Heart left ventricle (tissue), 13 donors: ENCODE results near the gene LRRC10B.

ENCODE experiments used
- POLR2A ChIP-seq, 2 donors: fragments of 450-650 bp; IDR thresholded peaks; one replicate each; pipeline ENCODE4 v1.6.1; 2017; ENCODE audit warnings: antibody characterized with exemption in 2 of 2, mild to moderate bottlenecking in 2 of 2, moderate library complexity in 2 of 2
- TF ChIP-seq, protein P1 (sequence below), 12 donors: fragments of 200-600 bp; sonication (generic) in 4 of 12; IDR thresholded peaks; one replicate each; pipeline versions ENCODE4 v1.5.0 to v1.8.0; 2018 to 2022; ENCODE audit warnings: antibody characterized with exemption in 12 of 12, mild to moderate bottlenecking in 5 of 12
- donor health status: ischemic (EF 13 %, LVEDD 7.1; RV severe dilation, severe dysfunction).
- donor health status: DM: no; HTN: yes; CAD: no.
- donor health status: DM: no; HTN: no; CAD: no.
- donor health status: ischemic (EF 25% LVEDD 6.9; RV normal size, moderate dysfunction).
- donor health status: ischemic (EF 25% LVEDD 5.7; RV mildly dilated, moderate dysfunction).
- donor health status: ischemic (EF 35%, LVEDD 5.7; RV mildly dilated, moderate dysfunction).
- donor health status: nonischemic (EF 11% LVEDD 7.7; RV severe dilation, severe dysfunction).
- donor health status: DM: yes; HTN: yes; CAD: no.
- donor health status: PGD.
- donor health status: ischemic (EF 29% LVEDD 5.4; RV normal size, mild dysfunction).
- donor health status: nonischemic (EF 23%, LVEDD 6.1; RV moderate dilation, normal function).

DNA sequence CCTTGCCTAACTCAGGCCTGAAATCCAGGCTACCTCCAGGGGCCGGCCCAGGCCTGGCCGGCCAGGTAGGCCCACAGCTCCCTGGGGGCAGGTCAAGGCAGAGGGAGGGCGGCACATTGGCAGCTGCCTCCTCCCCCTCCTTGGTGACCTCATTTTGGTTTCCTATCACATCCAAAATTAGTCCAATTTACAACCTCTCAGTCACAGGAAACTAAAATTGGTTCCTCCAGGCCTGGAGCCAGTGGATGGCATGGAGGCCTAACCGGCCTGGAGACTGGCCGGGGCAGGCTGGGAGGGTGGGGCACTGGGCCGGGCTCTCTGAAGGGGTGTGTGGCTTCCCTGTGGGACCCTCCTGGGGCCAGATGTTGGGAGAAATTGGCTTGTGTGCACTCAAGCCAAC is 35.9 kb downstream of the LRRC10B start:
- TF ChIP-seq POLR2A (IDR thresholded peaks at IDR 0.05), result no peak
- TF ChIP-seq, protein P1, sequence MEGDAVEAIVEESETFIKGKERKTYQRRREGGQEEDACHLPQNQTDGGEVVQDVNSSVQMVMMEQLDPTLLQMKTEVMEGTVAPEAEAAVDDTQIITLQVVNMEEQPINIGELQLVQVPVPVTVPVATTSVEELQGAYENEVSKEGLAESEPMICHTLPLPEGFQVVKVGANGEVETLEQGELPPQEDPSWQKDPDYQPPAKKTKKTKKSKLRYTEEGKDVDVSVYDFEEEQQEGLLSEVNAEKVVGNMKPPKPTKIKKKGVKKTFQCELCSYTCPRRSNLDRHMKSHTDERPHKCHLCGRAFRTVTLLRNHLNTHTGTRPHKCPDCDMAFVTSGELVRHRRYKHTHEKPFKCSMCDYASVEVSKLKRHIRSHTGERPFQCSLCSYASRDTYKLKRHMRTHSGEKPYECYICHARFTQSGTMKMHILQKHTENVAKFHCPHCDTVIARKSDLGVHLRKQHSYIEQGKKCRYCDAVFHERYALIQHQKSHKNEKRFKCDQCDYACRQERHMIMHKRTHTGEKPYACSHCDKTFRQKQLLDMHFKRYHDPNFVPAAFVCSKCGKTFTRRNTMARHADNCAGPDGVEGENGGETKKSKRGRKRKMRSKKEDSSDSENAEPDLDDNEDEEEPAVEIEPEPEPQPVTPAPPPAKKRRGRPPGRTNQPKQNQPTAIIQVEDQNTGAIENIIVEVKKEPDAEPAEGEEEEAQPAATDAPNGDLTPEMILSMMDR (IDR thresholded peaks at IDR 0.05), result no peak
